CD4-positive, alpha-beta memory T cell (primary cell): ENCODE results near the gene NBEAL2. TPM values are rescaled to one million over a fixed set of nuclear protein-coding genes. Genes with fewer than 3 reads are reported as not detected.
"Not testable (repeated sequence)": the region's sequence is repeated elsewhere in the genome, so short reads cannot be mapped to it uniquely, and the experiment has no call there.

Experiments
- CTCF ChIA-PET: fragments of 350-600 bp; sonication (Branson Sonifier 250); formaldehyde crosslinking; loops from one replicate; lab custom pipeline; 2021; ENCODE audit warnings: inconsistent platforms; ENCODE audit not compliant: partially characterized antibody; lab: Charles Lee
- POLR2A ChIA-PET: fragments of 350-600 bp; sonication (Branson Sonifier 250); formaldehyde crosslinking; loops from one replicate; lab custom pipeline; 2021; ENCODE audit not compliant: partially characterized antibody; lab: Charles Lee
- DNase-seq, 5 donors: peaks; one replicate each; pipeline versions ENCODE4 v3.0.0 to v3.0.0-alpha.2; 2020 to 2022; ENCODE audit warnings: mixed read lengths in 1 of 5
- H3K27ac ChIP-seq: one replicate; pipeline ENCODE4 v1.7.0; 2013; ENCODE audit warnings: low read depth, low read length
- H3K27me3 ChIP-seq: 2 replicates; pipeline ENCODE4 v1.7.0; 2013; ENCODE audit warnings: mild to moderate bottlenecking, low read length, moderate library complexity; ENCODE audit not compliant: insufficient read depth
- H3K36me3 ChIP-seq: 2 replicates; pipeline ENCODE4 v1.7.0; 2013; ENCODE audit warnings: mild to moderate bottlenecking, low read length, moderate library complexity; ENCODE audit not compliant: insufficient read depth
- H3K4me1 ChIP-seq: 2 replicates; pipeline ENCODE4 v1.7.0; 2013; ENCODE audit warnings: mild to moderate bottlenecking, low read length, moderate library complexity; ENCODE audit not compliant: insufficient read depth
- H3K4me3 ChIP-seq, 2 donors: one replicate each; pipeline ENCODE4 v1.7.0; 2013; ENCODE audit warnings: low read length in 2 of 2, mild to moderate bottlenecking in 1 of 2
- H3K9me3 ChIP-seq, 2 donors: one replicate each; pipeline ENCODE4 v1.7.0; 2013; ENCODE audit warnings: low read length in 2 of 2, control low read depth in 1 of 2; ENCODE audit not compliant: control insufficient read depth in 1 of 2
- H3K27ac Mint-ChIP-seq, 7 donors: one replicate each; pipeline ENCODE4 v1.8.0; 2020 to 2021; ENCODE audit warnings: mixed read lengths in 7 of 7, mild to moderate bottlenecking in 6 of 7, inconsistent platforms in 3 of 7, moderate library complexity in 3 of 7
- H3K27me3 Mint-ChIP-seq, 2 donors: one replicate each; pipeline ENCODE4 v1.8.0; 2020 to 2021; ENCODE audit warnings: mixed read lengths in 2 of 2
- H3K36me3 Mint-ChIP-seq, 2 donors: one replicate each; pipeline ENCODE4 v1.8.0; 2020 to 2021; ENCODE audit warnings: mixed read lengths in 2 of 2, inconsistent platforms in 1 of 2, mild to moderate bottlenecking in 1 of 2
- H3K4me1 Mint-ChIP-seq, 4 donors: one replicate each; pipeline ENCODE4 v1.8.0; 2020 to 2021; ENCODE audit warnings: mixed read lengths in 4 of 4, mild to moderate bottlenecking in 1 of 4
- H3K4me3 Mint-ChIP-seq, 8 donors: one replicate each; pipeline ENCODE4 v1.8.0; 2020 to 2021; ENCODE audit warnings: mixed read lengths in 8 of 8, mild to moderate bottlenecking in 7 of 8, moderate library complexity in 6 of 8, inconsistent platforms in 3 of 8
- H3K9me3 Mint-ChIP-seq, 8 donors: one replicate each; pipeline ENCODE4 v1.8.0; 2020 to 2021; ENCODE audit warnings: mixed read lengths in 8 of 8, mild to moderate bottlenecking in 5 of 8, inconsistent platforms in 3 of 8, moderate library complexity in 1 of 8
- intact Hi-C: fragments of 100-400 bp; cut with micrococcal nuclease; formaldehyde crosslinking; loops from one replicate; pipeline ENCODE4 v1.15.1; 2023
- polyA plus RNA-seq, 2 donors: library from polyadenylated mRNA; unstranded; fragments of 300-500 nt; fragmentation: Illumina TruSeq; gene quantifications; one replicate each; pipeline ENCODE4 v1.2.3, GENCODE V29; 2021
- total RNA-seq, 2 experiments: library from RNA; stranded (reverse); gene quantifications; one replicate each; pipeline ENCODE4 v1.2.3, GENCODE V29; 2021

NBEAL2 gene
- total and polyA plus RNA-seq, 4 experiments from 2014 or later = 4.5 to 147 (median 79.8) TPM

- H3K27me3 Mint-ChIP-seq = no peaks in the 10 kb centered on the region
- no peak for DNase-seq
- intact Hi-C loops = no loop called here
- peaks cover 5% of the 10 kb centered on the region for H3K36me3 ChIP-seq
- H3K36me3 Mint-ChIP-seq = peaks cover 8 to 42% of the 10 kb centered on the region in 2 donors
- H3K9me3 ChIP-seq = no peaks in the 10 kb centered on the region
- ChIA-PET CTCF (interaction anchor here (0.9 to 1.6 kb wide), 5 partner anchors 9 to 160 kb away, joined by 3 to 4 read pairs (median 4); no protein-coding TSS in a partner anchor), POLR2A (interaction anchor here (1.2 kb wide), 1 partner anchor 10 kb away, joined by 3 read pairs; no protein-coding TSS in a partner anchor)
- H3K27ac Mint-ChIP-seq = peak overlapping the region in 3 of 7 donors; percentile 13 to 51 (median 29)
- no peaks in the 10 kb centered on the region for H3K9me3 Mint-ChIP-seq
- no peak overlapping the region for H3K4me3 ChIP-seq
- peaks cover 25 to 40% (median 31%) of the 10 kb centered on the region in 4 donors for H3K4me1 Mint-ChIP-seq
- no peak overlapping the region for H3K27ac ChIP-seq
- peaks cover 3% of the 10 kb centered on the region for H3K4me1 ChIP-seq
- H3K4me3 Mint-ChIP-seq = no peak overlapping the region
- no peaks in the 10 kb centered on the region for H3K27me3 ChIP-seq
These were observed 48.7 kb downstream of the NBEAL2 start for GRCh38 chr3:47028146-47028545.

GRCh38 chr3:47028667-47029066, 49.2 kb downstream of the NBEAL2 start:
- Histone ChIP-seq H3K27ac (no peak overlapping the region), H3K4me1 (peaks cover 3% of the 10 kb centered on the region), H3K27me3 (no peaks in the 10 kb centered on the region), H3K4me3 (no peak overlapping the region), H3K9me3 (no peaks in the 10 kb centered on the region), H3K36me3 (peaks cover 5% of the 10 kb centered on the region)
- Mint-ChIP-seq H3K4me1 (peaks cover 26 to 42% (median 32%) of the 10 kb centered on the region in 4 donors), H3K36me3 (peaks cover 8 to 45% of the 10 kb centered on the region in 2 donors), H3K27ac (peak overlapping the region in 4 of 7 donors; percentile 29 to 63 (median 54)), H3K9me3 (no peaks in the 10 kb centered on the region), H3K4me3 (no peak overlapping the region), H3K27me3 (no peaks in the 10 kb centered on the region)
- intact Hi-C loops = no loop called here
- DNase-seq = no peak
- POLR2A ChIA-PET = interaction anchor here (1.2 kb wide), 1 partner anchor 9 kb away, joined by 3 read pairs; no protein-coding TSS in a partner anchor
- CTCF ChIA-PET = interaction anchor here (0.9 to 1.6 kb wide), 4 partner anchors 9 to 160 kb away, joined by 3 to 4 read pairs (median 4); no protein-coding TSS in a partner anchor

GRCh38 chr3:47031041-47031440, 51.6 kb downstream of the NBEAL2 start:
- H3K4me1 ChIP-seq, H3K4me3 ChIP-seq, H3K9me3 Mint-ChIP-seq, H3K27me3 Mint-ChIP-seq, H3K9me3 ChIP-seq, H3K27me3 ChIP-seq, H3K27ac ChIP-seq, intact Hi-C loops: not testable (repeated sequence)
- POLR2A ChIA-PET = interaction anchor here (1.3 to 1.6 kb wide), 2 partner anchors 26 to 133 kb away, joined by 3 read pairs; partner anchors contain the start of gene SETD2
- CTCF ChIA-PET = interaction anchor here (1.2 to 1.7 kb wide), 2 partner anchors 44 to 164 kb away, joined by 3 to 4 read pairs; no protein-coding TSS in a partner anchor
- peak in 4 of 5 donors; percentile 24 to 50 (median 40) for DNase-seq
- H3K4me1 Mint-ChIP-seq = peaks cover 18 to 31% (median 23%) of the 10 kb centered on the region in 4 donors
- H3K4me3 Mint-ChIP-seq = peak overlapping the region in 3 of 8 donors; percentile 3 to 34 (median 32)
- H3K27ac Mint-ChIP-seq = peak overlapping the region; percentile 55 to 95 (median 80)
- H3K36me3 Mint-ChIP-seq = peaks cover 21 to 60% of the 10 kb centered on the region in 2 donors
- H3K36me3 ChIP-seq = peaks cover 29% of the 10 kb centered on the region

- H3K27me3 Mint-ChIP-seq = no peaks in the 10 kb centered on the region
- ChIA-PET POLR2A (interaction anchor here (0.9 kb wide), 1 partner anchor 24 kb away, joined by 4 read pairs; no protein-coding TSS in a partner anchor), CTCF (interaction anchor here (0.5 to 1.1 kb wide), 2 partner anchors 10 to 289 kb away, joined by 3 read pairs; no protein-coding TSS in a partner anchor)
- peak overlapping the region; percentile 36 to 79 (median 62) for H3K27ac Mint-ChIP-seq
- peaks cover 21% of the 10 kb centered on the region for H3K4me1 ChIP-seq
- no peaks in the 10 kb centered on the region for H3K9me3 ChIP-seq
- peaks cover 0 to 4% (median 0%) of the 10 kb centered on the region in 8 donors for H3K9me3 Mint-ChIP-seq
- intact Hi-C loops = loop anchor here (5.0 kb wide), 3 partner anchors 58 to 247 kb away; partner anchors contain the start of genes CCDC12, KIF9, KLHL18 and NBEAL2
- no peaks in the 10 kb centered on the region for H3K27me3 ChIP-seq
- no peak overlapping the region for H3K4me3 ChIP-seq
- DNase-seq = no peak
- H3K4me3 Mint-ChIP-seq = no peak overlapping the region
- H3K27ac ChIP-seq = no peak overlapping the region
- peaks cover 34 to 62% of the 10 kb centered on the region in 2 donors for H3K36me3 Mint-ChIP-seq
- peaks cover 31% of the 10 kb centered on the region for H3K36me3 ChIP-seq
- peaks cover 28 to 43% (median 34%) of the 10 kb centered on the region in 4 donors for H3K4me1 Mint-ChIP-seq
These were observed 55.5 kb downstream of the NBEAL2 start for GRCh38 chr3:47034868-47035489.

GRCh38 chr3:47035645-47036044, 56.2 kb downstream of the NBEAL2 start:
- no peaks in the 10 kb centered on the region for H3K27me3 Mint-ChIP-seq
- Histone ChIP-seq H3K4me1 (peaks cover 21% of the 10 kb centered on the region), H3K27ac (no peak overlapping the region), H3K4me3 (no peak overlapping the region), H3K27me3 (no peaks in the 10 kb centered on the region), H3K9me3 (no peaks in the 10 kb centered on the region), H3K36me3 (peaks cover 38% of the 10 kb centered on the region)
- no peak overlapping the region for H3K4me3 Mint-ChIP-seq
- H3K4me1 Mint-ChIP-seq = peaks cover 30 to 42% (median 35%) of the 10 kb centered on the region in 4 donors
- peaks cover 0 to 4% (median 0%) of the 10 kb centered on the region in 8 donors for H3K9me3 Mint-ChIP-seq
- ChIA-PET POLR2A (interaction anchor here (0.9 kb wide), 1 partner anchor 25 kb away, joined by 4 read pairs; no protein-coding TSS in a partner anchor), CTCF (interaction anchor here (0.5 to 1.1 kb wide), 2 partner anchors 10 to 288 kb away, joined by 3 read pairs; no protein-coding TSS in a partner anchor)
- intact Hi-C loops = loop anchor here (5.0 kb wide), 3 partner anchors 58 to 247 kb away; partner anchors contain the start of genes CCDC12, KIF9, KLHL18 and NBEAL2
- peaks cover 39 to 68% of the 10 kb centered on the region in 2 donors for H3K36me3 Mint-ChIP-seq
- peak overlapping the region in 4 of 7 donors; percentile 49 to 79 (median 59) for H3K27ac Mint-ChIP-seq
- DNase-seq = no peak

- intact Hi-C loops = loop anchor here (5.0 kb wide), 3 partner anchors 59 to 246 kb away; partner anchors contain the start of genes CCDC12, KIF9, KLHL18 and NBEAL2
- Mint-ChIP-seq H3K4me3 (no peak overlapping the region), H3K36me3 (peaks cover 44 to 68% of the 10 kb centered on the region in 2 donors), H3K27me3 (no peaks in the 10 kb centered on the region), H3K27ac (peak overlapping the region in 5 of 7 donors; percentile 32 to 85 (median 57)), H3K9me3 (peaks cover 0 to 4% (median 0%) of the 10 kb centered on the region in 8 donors), H3K4me1 (peaks cover 25 to 37% (median 30%) of the 10 kb centered on the region in 4 donors)
- H3K9me3 ChIP-seq = no peaks in the 10 kb centered on the region
- H3K27ac ChIP-seq = no peak overlapping the region
- peaks cover 21% of the 10 kb centered on the region for H3K4me1 ChIP-seq
- ChIA-PET CTCF (no interaction called here), POLR2A (interaction anchor here (0.9 kb wide), 1 partner anchor 25 kb away, joined by 4 read pairs; no protein-coding TSS in a partner anchor)
- H3K36me3 ChIP-seq = peaks cover 43% of the 10 kb centered on the region
- no peaks in the 10 kb centered on the region for H3K27me3 ChIP-seq
- no peak for DNase-seq
- H3K4me3 ChIP-seq = no peak overlapping the region
These were observed 56.7 kb downstream of the NBEAL2 start for GRCh38 chr3:47036145-47036544.
